HG02678 (cell line): ENCODE measurements around the gene SMARCA2.
A peak's percentile ranks its signal among the peaks of the same experiment; 100 is the strongest.
"Not testable (repeated sequence)": the region's sequence is repeated elsewhere in the genome, so short reads cannot be mapped to it uniquely, and the experiment has no call there.

ENCODE experiments used
- ATAC-seq: cut with Tn5 transposase; IDR thresholded peaks from one replicate; pipeline ENCODE4 v1.9.1; 2021; ENCODE audit warnings: mild to moderate bottlenecking, moderate library complexity; ENCODE audit not compliant: unreplicated experiment

The SMARCA2 gene

DNA sequence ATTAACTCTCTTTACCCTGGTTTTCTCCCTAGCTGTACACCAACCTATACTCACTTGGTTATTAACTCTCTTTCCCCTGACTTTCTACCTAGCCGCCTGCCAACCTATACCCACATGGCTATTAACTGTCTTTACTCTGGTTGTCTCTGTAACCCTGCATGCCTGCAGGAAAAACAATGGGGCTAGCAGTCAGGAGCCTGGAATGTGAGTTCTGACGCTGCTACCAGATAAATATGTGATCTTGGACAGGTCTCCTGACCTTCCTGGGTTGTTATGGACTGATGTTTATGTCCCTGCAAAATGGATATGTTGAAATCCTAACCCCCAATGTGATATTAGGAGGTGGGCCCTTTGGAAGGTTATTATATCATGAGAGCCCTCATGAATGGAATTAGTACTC, 119.2 kb downstream of the SMARCA2 start:
- ATAC-seq: no peak

DNA sequence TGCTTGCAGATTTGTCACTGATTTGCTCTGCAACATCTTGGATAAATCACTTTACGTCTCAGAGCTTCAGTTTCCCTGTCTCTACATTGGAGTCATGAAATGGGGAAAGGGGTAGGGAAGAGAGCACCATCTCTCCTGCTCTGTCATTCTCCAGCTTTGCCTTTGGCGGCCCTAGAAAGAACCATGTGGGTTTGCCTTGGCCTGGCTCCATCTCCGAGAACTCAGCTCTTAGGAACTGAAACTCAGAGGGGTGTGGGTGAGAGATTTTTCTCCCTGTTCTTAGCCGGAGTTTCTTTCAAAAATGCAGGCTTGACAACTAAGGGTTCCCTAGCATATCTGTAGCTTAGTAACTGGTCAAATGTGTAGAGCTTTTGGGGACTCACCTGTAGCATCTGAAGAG, 123.5 kb downstream of the SMARCA2 start:
- no peak for ATAC-seq

DNA sequence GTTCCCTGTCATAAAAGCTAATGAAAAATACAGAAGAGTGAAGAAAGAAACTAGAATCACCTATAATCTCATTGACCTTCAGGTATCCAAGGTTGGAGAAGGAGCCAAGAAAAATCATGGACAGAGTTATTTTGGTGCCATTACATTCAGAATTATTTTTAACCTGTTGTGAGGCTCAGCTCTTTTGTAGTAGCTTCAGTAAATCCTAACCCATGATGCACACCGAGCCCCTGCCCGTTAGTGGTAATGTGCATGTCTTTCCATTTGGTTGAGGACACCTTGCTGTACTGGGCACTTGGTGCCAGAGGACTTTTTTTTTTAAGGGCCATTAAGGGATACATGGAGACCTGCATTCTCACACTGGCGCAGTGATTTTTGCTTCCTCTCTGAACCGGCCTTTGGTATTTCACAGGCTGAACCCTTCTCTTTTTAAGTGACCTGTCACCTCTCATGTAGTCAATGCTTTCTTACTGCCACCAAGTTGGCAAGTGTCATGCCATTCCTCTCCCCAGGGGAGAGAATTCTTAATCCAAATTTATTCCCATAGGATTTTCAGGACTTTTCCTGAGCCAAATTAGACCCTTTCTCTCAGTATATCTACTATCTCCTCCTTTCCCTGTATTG, 125.6 kb downstream of the SMARCA2 start:
- no peak for ATAC-seq

DNA sequence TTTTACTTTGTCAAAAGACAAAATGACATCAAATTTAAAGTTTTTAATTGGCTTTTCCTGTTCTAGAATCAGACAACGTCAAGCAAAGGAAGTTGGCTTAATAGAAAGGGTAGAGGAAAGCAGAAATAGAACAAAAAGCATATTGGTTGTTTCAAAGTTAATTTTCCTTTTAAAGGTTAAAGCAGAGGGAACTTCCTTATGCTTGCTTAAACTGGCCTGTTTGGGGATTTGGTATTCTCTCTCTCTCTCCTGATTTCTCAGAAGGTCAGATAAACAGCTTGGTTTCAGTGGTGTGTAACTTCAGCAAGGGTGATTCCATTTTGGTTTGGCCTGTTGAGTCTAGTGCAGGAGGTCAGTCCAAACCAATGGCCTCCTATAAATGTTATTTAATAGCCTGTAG, 127.1 kb downstream of the SMARCA2 start:
- ATAC-seq: no peak

DNA sequence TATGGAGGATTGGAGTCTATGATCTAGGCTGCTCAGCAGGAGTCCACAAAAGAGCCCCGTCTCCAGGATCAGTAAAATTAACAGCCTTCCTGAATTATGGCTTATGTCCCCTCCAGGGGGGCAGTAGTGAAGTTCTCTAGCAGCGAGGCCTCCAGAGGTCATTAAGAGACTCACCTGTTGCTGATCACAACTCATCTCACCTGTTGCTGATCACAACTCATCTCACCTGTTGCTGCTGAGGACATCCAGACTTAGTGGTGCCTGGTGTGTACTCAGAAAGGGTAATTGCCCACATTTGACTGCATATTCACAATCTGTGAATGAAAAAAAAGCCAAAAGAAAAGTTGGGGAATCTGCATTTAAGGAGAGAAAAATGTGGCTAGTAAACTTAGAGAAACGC, 129.5 kb downstream of the SMARCA2 start:
- ATAC-seq: no peak

DNA sequence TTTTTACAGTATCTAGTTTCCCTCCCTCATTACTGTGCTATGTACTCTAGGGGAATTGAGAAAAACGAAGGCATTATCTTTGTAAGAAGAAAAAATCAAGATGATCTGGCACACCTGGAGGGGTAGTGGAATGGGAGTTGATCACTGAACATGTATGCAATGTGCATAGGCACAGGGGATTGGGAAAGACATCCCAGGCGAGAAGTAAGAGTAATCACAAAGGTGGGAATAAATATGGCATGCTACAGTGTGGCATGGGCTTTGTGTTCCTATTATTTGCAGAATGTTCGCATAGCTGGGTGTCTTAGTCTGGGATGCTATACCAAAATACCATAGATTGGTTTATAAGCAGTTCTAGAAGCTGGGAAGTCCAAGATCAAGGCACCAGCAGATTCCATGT, 130.6 kb downstream of the SMARCA2 start:
- no peak for ATAC-seq

DNA sequence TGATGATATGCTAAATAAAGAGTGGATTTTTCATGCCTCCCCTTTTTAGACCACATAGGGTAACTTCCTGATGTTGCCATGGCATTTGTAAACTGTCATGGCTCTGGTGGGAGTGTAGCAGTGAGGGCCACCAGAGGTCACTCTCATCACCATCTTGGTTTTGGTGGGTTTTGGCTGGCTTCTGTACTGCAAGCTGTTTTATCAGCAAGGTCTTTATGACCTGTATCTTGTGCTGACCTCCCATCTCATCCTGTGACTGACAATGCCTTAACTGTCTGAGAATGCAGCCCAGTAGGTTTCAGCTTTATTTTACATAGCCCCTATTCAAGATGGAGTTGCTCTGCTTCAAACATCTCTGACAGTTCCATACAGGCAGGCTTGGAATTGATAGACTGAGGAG, 131.6 kb downstream of the SMARCA2 start:
- ATAC-seq: not testable (repeated sequence)

DNA sequence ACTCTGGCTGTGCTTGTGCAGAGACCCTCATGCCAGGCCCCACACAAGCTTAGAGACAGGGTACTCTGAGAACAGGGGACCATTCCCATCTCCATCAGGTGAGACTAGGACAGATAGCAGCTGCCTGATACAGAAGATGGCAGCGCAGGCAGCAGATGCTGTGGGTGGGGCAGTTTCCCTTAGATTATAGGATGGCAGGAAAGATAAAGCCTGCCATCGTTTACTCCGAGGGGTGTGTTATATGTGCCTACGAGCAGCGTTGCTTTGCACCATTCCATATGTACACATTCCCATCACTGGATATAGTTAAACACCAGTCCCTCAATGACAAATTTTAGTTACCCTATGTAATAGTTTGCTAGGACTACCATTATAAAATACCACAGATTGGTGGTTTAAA, 135.2 kb downstream of the SMARCA2 start:
- ATAC-seq: no peak

DNA sequence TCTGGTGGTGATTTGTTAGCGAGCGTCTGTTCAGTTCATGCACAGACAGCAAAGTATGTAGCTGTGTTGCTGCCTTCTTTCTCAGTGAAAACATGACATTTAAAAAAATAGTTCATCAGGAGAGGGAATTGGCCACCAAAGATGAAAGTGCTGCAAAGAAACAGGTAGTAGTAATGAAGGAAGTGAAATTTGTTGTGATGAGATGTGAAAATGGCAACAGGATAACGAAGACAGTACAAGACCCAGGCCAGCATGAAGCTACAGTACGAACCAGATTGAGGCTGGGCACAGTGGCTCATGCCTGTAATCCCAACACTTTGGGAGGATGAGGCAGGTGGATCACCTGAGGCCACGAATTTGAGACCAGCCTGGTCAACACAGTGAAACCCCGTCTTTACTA, 136.0 kb downstream of the SMARCA2 start:
- ATAC-seq: no peak

DNA sequence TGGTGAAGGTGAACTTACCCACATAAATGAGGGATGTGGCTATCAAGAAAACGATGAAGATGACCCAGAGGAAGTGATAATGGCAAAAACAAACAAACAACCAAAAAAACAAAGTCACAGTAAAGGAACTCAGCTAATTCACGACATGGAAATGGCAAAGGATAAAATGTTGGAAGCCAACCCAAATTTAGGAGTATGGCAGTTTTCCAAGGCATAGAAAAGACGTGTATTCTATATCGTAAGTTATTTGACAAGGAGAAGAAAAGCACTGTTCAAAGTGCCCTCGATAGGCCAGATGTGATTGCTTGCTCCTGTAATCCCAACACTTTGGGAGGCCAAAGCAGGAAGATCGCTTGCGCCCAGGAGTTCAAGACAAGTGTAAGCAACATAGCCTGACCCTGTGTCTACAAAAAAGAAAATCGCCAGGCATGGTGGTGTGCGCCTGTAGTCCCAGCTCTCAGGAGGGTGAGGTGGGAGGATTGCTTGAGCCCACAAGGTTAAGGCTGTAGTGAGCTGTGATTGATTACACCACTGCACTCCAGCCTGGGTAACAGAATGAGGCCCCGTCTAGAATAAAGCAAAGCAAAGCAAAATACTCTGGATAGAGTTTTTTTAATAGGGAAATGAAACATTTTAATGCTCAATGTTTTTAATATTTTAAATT, 138.0 kb downstream of the SMARCA2 start:
- ATAC-seq: no peak

DNA sequence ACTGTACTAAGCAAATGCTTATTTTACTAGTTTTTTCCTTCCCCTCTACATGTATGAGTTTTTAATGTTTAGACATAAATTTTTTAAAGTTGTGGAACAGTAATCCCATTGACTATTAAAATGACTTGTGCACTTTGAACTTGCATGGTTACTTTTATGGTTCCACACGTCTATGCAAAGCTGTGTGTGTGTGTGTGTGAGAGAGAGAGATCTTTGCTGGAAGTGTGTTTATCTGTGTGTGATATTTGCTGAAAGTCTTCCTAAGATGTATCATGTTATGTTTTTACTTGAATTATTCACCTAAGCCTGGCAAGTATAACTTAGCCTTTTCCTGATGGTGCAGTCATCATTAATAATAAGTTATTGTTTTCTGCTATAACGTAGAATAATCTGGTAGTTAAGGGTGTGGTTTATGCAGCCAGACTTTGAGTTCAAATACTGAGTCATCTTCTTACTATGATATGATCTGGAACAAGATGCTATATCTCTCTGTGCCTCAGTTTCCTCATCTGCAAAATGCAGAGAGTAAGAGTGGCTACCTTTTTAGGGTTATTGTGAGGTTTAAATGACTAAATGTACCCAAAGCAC, 138.6 kb downstream of the SMARCA2 start:
- no peak for ATAC-seq

DNA sequence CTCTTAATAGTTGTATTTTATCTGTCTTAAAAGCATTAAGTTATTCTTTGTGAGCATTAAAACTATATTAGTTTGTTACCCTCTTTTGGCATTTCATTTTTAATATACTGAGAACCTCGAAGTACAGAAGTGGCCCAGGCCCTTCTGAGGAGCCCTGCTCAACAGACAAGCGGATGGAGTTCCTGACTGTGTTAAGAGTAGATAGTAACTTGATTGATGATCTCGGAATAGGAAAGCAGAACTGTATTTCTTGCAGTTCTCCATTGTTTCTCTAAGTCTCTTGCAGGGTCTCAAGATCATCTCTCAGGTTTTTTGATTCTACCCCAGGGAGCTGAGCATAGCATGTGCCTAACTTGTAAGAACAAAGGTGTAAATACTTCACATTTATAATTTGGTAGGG, 139.6 kb downstream of the SMARCA2 start:
- no peak for ATAC-seq

DNA sequence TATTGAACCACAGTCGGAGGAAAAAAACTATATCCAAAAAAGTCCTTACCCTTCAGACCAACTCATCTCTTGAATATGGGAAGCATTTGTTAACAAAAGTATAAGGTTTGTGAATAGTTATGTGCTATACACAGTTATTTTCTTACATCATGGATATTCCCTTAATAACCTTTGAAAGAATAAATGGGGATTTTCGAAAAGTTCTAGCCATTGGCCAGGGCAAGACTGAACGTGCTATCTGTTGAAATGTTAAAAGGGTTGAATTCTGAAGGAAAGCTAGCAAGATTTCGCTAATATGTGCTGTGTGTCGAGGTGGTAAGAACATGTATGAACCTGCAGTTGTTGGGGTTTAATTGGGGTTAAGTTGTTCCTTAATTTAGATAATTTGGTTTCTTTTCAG, 140.8 kb downstream of the SMARCA2 start:
- ATAC-seq: no peak

DNA sequence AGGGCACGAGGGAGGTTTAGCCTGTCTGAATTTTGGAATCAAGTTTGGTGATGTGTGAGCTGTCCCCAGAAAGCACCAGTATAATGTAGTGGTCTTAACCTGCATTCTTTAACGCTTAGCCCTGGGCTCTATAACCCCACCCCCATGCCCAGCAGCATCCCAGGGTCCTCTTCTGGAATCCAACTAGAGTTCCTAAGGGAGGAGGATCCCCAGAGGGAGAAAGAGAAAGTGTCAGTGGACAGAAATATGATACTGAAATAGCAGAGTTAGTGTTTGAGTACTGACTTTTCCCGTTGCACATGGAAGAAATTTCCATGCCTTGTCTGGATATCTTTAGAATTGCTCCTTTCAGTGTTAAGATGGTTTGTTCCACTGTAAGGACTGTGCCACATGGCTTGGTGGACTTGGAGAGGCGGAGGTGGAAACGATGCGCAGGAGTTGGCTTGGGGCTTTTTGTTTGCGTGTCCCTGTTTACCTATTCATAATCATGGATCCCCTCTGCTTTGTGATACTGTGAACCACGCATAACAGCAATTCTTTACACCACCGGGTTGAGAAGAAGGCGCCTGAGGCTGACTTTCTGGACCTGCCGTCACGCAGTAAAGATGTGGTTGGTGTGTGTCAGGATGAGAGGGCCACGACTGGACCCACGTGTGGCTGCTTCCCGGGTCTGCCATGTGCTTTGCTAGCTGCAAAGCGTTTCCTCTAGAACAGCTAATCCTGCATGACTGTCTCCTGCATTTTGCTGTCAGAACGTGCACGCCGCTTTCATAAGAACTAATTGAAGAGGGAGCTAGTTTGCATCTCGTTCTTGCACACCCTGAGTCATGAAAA, 142.3 kb downstream of the SMARCA2 start:
- peak; percentile 37 for ATAC-seq

DNA sequence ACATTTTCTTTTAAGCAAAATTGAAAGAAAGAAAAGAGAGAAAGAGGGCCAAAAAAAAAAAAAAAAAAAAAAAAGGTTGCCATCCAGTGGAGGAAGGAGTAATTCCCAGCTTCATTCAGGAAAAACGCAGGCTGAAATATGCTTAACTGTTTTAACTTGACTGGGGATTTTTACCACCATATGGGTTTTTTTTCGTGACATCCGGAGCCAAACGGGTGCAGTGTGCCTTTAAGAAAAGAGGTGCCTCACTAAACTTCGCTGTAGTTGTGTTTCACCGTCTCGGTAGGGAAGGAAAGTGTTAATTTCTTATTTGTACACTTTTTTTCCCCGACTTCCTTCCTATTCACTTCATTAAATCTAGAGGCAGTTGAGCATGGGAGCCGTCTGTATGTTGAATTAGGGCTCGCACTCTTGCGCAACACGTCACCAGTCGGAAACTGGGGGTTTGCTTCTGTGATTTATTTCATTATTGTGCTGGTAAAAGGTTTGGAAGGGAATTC, 143.0 kb downstream of the SMARCA2 start:
- peak; percentile 68 for ATAC-seq

DNA sequence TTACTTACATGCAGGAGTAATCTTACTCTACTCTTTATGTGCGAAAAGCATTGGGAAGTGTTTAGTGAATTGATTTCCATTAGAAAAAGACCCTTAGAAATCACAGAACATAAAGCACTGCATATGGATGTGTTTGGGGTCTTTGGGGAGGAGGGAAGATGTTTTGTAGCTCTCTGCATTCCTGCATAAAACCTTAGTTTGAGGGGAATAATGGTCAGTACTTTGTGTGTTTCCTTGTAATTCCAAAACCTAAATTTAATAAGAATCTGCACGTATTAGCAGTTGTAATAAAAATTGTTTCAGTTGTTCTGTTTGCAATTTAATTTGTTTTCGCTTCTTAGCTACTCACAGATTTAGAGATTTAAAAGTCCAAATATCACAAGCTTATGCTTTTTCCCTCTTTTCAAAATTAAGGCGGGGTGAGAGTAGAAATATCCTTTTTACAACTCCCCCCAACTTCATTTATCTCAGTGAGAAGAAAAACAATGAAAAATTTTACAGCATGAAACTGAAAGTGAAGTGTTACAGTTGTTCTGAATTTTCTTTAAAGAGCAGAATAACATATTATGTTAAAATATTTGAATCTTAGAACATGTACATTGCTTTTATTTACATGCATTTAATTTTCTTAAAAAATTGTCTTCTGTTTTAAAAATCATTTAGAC, 143.8 kb downstream of the SMARCA2 start:
- ATAC-seq: no peak

DNA sequence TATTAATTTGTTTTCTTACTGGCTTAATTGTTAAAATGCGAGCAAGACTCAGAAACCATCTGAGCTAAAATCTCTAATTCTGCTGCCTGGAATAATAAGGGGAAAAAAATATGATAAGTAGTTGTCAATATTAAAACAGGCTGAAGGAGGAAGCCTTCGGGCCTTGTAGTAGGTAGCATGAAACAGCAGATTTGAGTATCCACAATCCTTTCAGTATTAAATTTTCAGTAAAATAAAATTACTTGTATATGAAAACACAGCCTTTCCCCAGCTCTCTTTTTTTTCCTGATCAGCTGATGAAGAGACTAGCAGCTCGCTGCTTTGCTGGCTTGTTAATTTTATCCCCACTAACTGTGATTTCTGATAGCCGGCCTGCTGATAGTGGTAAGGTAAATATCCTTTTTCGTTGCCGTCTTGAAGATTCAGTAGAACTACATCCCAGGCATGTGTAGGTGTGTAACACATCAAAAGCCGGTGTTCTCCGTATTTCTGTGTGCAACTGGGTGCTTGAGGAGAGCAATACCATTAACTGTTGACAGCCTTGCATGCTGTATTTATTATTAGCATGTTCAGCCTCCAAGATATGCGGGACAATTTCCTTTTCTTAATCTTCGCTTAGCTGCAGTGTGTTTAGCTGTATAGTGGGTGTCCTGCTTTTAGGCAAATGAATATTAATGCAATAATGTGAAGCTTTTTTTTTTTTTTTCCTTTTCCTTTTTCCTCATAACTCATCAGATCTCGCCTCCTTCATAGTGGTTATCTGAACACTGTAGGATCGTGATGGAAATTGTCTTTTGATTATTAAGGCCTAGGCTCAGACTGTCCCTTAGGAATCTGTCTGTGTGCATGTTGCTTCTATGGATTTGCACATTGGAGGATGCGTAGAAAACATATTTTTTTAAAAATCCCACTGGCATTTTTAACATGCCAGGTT, 144.6 kb downstream of the SMARCA2 start:
- ATAC-seq: no peak

DNA sequence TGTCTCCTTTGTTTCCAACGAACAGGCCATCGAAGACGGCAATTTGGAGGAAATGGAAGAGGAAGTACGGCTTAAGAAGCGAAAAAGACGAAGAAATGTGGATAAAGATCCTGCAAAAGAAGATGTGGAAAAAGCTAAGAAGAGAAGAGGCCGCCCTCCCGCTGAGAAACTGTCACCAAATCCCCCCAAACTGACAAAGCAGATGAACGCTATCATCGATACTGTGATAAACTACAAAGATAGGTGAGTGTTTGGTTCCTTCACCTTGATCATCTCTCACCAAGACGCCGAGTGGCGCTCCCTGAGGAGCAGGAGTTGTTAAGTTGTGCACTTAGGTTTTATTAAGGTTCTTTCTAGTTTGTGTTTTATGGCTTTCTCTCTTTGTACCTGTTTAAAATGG, 146.5 kb downstream of the SMARCA2 start:
- no peak for ATAC-seq

DNA sequence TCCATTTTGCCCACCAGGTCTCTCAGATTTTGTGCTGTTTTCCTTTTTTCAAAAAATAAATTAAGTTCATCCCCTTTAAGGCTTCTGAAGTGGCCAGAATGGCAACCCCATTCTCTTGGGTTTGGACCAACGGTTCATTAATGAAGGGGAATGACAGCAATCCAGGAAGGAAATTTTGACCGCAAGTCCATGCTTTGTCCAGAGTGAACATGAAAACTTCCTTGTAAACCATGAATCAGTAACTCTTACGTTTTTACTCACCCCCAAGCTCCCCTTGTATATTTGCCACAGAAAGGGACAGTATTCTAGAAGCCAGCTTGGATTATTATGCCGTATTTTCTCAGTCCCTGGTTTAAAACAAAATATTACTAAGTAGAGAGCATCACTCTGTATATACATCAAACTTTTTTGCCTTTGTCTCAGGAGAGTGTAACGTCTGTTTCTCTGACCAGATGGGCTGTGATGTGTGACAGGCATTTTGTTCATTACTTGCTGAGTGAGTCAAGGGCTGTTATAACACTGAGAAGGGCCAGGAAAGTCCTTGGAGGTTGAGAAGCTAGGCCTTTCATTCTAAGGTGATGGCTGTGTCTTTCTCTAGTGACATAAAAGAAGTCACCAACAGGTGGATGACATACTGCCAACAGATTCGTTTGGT, 148.2 kb downstream of the SMARCA2 start:
- ATAC-seq: no peak
